Kidney tubule cell (primary cell): ENCODE results near the gene OR2T27.
"Not testable (repeated sequence)": the region's sequence is repeated elsewhere in the genome, so short reads cannot be mapped to it uniquely, and the experiment has no call there.

Experiments used
- DNase-seq: peaks from one replicate; pipeline ENCODE4 v3.0.0-alpha.2; 2018; ENCODE audit warnings: low spot score

OR2T27 gene, protein sequence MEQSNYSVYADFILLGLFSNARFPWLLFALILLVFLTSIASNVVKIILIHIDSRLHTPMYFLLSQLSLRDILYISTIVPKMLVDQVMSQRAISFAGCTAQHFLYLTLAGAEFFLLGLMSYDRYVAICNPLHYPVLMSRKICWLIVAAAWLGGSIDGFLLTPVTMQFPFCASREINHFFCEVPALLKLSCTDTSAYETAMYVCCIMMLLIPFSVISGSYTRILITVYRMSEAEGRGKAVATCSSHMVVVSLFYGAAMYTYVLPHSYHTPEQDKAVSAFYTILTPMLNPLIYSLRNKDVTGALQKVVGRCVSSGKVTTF

DNA sequence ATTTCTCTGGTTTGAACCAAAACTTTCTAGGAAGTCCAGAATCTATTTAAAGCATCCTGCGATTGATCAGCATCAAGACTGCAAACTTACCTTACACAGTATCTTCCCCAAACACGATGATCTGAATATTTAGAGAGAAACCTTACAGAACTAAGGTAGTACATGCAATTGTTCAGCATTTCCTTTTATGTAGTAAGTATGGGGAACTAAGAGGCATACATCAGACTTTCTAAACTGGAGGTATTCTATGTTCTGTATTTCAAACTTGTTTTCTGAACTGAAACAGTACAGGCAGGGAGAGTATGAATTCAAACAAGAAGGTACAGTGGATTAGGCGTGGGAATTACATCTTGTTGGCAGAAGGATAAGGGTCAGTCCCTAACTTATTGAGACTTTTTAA, at the start of gene OR2T27:
TSS of gene OR2T27 (minus strand) at position 175 of the 400 bp plus-strand sequence. CDS start 4,644 bp downstream, outside the sequence.
- DNase-seq = not testable (repeated sequence)

DNA sequence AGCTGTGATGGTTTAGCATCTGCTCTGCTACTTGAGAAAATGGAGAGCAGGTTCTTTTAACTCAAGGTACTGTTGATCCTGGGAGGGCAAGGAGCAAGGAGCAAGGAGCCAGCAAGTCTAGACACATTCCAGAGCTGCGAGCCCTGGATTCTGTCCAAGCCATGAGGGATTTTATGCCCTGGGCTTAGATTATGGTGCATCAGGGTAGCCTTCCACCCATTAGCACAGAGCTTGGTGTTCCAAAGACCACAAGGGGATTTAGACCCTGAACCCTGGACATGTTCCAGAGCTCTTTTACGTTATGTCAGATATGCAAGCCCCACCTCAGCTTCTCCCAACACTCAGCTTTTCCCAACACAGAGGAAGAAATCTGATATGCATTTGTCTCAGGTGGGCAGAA, 49.3 kb upstream of the OR2T27 start:
- DNase-seq = no peak

DNA sequence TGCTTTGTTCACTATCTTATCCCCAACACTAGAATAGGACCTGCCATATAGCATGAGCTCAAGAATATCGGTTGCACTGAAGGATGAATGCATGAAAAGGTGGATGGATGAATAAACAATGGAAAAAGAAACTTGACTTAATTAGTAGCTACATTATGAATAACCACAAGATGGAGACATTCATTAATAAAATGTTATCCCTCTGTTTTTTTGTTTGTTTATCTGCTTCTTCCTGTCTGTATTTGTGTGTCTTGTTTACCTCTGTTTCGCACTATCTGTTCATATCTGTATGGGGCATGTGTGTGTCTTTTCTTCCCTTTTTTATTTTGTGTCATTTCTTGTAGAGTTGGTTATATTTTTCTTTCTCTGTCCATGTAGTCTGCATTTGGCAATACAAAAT, 48.3 kb upstream of the OR2T27 start:
- DNase-seq = no peak

DNA sequence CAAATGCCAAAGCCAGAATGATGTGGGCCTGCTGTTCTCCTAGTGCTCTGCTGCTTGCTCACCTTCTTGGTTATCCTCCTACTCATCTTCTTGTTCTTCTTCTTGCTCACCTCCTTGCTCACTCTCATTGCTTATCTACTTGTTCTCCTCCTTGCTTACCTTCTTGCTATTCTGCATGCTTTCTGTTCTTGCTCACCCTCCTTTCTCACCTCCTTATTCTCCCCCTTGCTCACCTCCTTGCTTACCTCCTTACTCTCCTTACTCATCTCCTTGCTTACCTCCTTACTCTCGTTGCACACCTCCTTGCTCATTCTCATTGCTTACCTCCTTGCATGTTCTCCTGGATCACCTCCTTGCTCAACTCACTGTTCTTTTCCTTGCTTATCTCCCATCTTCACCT, 47.4 kb upstream of the OR2T27 start, which contains the start of gene OR14I1:
TSS of gene OR14I1 (minus strand) at position 53 of the 400 bp plus-strand sequence.
- DNase-seq = no peak

DNA sequence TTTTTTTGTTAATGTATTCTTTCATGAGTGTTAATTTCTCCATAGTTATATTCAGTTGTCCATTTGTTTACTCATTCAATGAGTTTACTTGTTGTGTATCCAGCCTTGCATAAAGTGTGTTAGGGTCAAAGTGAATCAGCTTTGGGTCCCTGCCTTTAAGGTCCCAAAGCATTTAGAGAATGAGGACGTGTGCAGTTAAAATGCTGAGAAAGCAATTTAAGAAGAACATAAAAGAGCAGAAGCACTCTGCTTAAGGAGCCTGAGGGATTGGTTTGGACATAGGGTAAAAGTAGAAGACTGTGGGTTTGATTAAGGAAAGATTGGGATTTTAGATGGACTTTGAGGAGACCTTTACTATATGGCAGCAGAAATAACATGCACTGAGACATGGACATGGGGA, 43.8 kb upstream of the OR2T27 start:
- no peak for DNase-seq

DNA sequence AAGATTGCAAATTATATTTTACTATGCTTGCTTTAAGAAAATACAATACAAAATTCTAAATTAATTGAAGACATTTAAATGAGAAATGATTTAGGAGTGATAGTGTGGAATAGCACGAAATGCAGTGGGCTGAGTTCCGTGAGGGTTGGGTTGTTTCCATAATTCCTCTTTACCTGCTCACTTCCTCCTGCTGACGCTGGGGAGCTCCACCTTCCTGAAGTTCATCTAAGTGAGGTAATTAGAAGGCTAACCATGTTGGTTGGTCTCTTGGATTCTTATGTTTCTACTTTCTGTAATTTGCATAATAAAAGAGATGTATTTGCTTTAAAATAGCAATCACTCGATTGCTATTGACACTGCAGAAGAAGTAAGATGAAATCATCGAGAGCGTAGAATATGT, 42.6 kb upstream of the OR2T27 start:
- DNase-seq = no peak

DNA sequence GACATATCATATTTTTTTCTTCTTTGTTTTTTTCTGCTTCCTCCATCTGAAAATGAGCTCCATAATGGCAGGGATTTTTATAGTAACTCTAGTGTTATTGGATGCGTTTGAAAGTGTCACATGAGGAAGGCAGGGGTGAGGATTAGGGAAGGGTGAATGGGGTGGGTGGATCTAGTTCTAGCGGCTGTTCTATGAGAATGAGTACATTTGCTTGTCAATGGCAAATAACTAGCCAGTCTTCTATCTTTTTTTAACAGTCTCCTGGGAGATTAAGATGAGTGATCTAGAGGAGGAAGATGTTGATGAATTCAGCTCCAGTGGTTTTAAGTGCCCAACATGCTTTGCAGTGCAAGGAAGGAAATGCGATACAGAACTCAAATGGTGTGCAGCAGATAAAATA, 41.4 kb upstream of the OR2T27 start:
- DNase-seq = no peak

DNA sequence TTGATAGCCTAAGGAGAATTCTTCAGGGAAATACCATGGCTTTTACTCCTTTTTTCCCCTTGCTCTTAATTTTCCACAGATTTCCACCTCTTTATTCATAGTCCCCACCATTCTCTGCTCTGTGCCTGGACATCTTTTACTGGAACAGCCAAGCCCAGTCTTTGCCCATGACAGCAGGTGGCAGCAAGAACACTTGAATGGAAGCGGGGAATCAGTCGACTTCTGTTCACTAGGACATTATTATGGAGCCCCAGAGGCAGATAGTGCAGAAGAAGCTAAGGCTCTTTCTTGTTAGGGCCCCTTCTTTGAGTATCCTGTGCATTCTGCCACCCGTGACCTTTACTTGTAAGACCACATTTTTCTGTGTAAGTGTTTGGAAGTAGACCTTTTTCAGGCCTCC, 40.9 kb upstream of the OR2T27 start:
- DNase-seq = peak; percentile 19

DNA sequence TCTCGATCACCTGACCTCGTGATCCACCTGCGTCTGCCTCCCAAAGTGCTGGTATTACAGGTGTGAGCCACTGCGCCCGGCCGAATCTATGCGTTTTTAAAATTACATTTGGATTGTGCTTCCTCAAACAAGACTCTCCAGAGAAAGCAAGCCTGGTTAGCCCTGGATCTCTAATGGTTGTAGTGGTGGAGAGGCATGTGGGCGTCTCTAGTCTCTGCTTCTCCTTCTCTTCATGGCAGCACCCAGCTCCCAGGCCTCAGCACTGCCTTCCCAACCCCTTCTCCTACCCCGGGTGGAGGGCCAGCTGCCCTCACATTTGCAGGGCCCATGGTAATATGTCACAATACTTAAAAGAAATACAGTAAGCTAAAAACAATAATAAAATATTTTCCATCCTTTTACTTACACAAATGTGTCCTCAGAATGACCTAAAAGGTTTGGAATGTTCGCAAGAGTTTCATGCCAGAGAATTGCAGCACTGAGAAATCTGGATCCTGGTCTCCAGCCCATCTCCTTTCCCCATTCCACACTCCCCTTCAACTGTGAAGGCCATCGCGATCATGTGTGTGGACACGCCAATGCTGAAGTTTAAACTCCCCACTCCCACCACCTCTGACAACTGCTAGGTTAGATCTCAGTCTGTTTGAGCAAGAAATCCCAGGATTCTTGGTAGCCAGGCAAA, 40.3 kb upstream of the OR2T27 start:
- DNase-seq = peak; percentile 72

DNA sequence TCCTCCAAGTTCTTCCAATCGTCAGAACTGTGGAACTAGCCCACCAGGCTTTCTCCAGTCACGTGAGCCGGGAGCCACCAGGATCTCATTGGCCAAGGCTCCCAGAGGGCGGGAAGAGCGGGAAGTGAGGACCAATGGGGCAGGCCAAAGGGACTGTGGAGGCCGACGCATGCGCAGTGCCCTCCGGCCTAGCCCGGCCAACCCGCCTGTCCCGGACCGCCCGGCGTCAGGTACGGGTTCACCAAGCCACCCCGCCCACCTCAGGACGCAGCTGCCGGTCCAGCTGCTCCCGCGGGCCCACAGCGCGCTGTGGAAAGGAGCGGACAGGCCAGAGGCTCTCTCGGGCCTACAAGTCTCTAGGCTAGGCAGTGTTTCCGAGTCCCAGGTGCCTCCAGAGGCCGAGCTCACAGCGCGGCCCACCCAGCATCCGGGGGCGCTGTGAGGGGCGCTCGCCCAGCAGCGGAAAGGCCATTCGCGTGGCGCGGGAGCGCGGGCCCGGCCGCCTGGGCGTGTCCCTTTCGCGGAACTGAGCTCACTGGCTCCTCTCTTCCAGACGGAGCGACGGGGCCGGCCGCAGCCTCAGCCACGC, 36.3 kb upstream of the OR2T27 start:
- DNase-seq = no peak

DNA sequence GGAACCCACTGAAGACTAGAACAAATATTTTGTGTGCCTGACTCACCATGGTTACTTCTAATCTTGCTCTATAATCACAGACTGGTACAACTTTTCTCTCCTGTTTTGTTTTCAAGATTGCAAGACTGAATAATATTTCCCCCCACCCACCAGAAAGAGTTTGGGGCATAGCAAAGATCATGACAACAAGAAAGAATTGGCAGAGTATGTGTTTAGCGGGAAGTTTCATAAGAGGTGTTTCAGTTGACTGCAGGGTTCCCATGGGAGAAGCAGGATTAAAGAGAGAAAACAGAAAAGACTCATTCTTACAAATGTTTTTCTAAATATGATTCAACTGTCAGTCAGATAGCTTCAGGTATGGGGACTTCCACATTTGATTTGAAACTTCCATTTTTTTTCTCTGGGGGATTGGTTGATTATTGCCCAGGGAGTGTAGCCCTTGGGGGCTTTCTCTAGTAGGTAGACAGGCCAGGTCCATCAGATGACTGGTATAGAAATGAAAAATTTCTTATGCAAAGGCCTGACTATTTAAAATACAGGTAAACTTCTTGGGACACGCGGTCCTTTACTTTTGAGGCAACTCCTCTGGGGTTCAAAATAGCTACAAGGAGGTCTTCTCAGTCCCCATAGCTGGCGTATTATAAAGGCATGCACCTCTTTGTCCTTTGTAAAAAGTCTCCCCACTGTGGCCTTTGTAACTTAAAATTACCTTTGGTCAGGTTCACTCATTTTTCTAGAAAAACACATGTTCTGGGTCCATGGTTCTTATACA, 33.4 kb upstream of the OR2T27 start:
- no peak for DNase-seq

DNA sequence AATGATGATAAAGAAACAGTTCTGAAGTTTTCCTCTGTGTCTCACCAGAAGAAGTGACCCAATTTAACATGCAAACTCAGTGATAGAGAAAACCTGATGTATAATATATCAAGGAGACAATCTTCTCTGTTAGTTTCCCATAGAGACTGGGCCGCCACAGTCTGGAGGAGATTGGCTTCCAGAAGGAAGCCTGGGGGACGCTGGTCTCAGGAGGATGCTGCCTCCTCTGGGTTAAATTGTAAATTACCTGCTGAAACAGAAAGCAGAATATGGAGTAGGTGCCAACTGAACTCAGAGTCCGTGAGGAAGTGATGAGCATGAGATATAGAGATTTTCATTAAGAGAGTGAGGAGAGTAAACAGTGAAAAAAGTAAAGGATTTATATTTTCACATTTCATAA, 31.5 kb upstream of the OR2T27 start:
- DNase-seq = peak; percentile 34

DNA sequence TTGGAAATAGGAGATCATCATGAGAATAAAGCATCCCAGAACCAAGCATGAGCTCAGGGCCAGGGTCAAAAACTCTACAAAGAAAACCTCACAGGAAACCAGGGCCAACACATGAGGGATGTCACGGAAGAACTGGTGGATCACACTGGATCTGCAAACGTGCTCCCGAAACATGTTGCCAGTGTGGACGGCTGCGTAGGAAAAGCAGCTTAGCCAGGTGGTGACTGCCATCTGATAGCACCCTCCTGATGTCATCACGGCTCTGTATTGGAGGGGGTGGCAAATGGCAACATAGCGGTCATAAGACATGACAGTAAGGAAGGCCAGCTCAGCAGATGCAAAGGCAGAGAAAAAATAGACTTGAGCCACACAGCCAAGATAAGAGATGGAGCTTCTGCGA, 26.3 kb upstream of the OR2T27 start:
- no peak for DNase-seq

DNA sequence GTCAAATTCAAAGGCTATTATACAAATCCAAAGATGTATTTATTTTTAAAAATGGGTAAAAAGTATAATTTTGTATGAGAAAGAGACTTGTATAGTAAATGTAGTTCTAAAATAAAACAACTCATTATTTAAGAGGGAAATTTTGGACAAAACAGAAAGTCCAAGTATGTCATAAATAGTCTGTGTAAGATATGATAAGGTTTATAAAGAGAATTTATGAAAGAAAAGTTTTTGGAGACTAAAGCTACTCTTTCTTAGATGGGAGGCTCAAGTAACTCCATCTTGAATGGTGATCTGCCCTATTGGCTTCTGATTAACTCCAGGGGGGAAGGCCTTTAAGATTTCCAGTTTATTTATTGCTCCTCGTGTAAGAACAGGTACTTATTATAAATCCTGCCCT, 14.7 kb upstream of the OR2T27 start:
- DNase-seq = peak; percentile 5

DNA sequence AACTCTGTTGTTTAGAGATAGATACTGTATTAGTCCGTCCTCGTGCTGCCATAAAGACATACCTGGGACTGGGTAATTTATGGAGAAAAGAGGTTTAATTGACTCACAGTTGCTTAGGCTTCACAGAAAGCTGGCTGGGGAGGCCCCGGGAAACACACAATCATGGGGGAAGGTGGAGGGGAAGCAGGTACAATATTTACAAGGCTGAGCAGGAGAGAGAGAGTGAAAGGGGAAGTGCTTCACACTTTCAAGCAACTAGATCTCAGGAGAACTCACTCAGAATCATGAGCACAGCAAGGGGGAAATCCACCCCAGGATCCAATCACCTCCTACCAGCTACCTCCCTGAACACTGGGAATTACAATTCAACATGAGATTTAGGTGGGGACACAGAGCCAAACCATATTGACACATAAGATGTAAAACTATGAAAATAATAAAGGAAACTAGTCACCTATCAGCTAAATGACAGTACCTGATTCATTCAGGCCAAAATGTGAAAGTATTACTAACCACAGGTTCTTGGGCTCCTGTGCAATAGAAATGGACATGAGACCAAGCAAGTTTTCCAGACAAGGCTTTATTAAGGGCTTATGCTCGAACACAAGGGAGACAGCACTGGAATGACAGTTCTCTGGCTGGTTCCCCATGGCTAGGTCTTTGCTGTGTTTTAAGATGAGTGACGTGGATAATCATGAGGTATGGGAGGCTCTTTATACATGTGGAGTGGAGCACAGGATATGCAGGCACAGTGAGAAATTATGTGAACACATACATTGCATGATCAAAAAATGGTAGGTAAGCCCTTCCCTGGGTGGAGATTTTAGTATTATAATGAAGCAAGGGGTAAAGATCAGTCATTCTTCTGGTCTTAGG, 8.4 kb upstream of the OR2T27 start:
- DNase-seq = not testable (repeated sequence)

DNA sequence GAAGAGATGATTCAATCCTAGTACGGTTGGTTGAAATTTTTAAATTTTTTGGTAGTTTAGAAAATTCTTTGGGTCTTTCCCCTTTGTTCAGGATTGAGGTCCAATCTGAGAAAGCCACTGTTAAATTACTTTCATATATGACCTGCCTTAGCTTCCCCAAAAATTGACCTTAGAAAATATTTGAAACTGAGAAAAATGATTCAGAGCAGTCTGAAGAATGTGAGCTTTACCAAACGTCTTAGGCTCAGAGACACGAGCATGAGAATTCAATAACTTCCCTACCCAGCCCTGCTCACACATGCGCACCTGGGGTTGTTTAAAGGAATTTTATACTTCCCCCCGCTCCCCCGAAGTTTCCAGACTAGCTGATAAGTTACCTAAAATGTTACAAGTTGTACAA, 1.5 kb upstream of the OR2T27 start:
- DNase-seq = not testable (repeated sequence)

DNA sequence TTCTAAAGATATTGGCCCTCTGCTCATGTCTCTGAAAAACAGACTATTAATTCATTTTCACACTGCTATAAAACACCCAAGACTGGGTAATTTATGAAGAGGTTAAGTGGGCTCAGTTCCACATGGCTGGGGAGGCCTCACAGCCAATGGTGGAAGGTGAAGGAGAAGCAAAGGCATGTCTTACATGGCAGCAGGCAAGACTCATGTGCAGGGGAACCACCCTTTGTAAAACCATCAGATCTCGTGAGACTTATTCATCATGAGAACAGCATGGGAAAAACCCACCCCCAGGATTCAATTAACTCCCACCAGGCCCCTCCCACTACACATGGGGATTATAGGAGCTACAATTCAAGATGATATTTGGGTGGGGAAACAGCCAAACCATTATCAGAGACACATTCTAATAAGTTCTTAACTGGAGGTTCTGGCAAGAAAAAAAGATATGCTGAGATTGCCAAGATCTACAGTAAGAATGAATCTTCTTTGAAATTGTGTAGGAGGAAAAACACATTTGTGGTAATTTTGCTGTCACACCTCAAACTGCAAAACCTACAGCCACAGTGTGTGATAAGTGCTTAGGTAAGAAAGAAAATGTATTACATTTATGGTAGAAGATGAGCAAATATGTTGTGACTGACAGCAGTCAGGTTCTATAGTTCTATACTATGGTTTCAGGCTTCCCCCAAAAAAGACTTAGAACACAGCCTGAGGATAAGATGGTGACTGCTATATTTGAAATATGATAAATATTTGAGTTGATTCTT, 6.4 kb downstream of the OR2T27 start:
- DNase-seq = not testable (repeated sequence)

DNA sequence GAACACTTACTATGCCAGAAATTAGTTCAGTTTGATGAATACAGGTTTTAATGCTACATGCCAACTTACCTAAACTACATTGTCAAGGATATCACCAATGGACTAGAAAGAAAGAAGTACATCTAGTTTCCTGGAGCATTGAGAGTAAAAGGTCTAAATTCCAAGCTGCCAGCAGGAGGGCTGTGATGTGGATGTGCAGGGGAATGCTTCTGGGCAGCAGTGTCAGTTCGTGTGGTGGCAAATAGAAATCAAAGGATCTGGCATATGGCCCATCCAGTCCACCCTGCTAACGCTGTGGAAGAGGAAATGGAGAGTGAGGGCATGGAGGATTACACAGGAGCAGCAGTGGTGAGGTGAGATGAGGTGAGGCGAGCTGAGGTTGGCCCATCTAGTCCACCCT, 10.2 kb downstream of the OR2T27 start, which contains the start of gene OR2T35:
TSS of gene OR2T35 (minus strand) at position 101 of the 400 bp plus-strand sequence. CDS start 6,020 bp downstream, outside the sequence.
- DNase-seq = not testable (repeated sequence)

DNA sequence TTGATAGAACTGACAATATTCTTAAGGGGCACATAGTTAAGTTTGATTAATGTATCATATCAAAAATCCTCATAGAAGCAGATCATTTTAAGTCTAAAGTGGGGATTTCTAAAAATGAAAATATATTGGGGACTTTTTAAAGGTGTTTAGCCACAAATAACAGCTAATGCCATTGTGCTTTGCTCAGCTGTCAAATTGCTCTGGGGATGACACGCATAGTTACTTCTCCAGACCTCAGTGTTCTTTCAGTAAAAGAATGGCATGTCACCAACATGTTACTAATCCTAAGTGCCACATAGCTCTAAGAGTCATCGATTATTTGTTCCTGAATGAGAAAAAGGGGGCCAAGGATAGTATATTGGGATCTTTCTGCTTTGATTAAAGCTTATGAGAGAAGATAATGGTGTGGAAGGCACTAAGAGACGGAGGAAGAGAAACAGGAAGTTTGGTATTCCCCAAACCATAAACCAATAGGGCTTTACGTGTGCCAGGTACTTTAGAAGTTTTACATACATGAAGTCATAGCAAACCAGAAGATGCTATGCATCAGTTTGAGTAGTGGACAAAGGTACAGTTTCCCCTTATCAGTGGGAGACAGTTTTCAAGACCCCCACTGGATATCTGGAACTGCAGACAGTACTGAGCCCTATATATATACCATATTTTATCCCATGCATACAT, 12.2 kb downstream of the OR2T27 start:
- DNase-seq = not testable (repeated sequence)

DNA sequence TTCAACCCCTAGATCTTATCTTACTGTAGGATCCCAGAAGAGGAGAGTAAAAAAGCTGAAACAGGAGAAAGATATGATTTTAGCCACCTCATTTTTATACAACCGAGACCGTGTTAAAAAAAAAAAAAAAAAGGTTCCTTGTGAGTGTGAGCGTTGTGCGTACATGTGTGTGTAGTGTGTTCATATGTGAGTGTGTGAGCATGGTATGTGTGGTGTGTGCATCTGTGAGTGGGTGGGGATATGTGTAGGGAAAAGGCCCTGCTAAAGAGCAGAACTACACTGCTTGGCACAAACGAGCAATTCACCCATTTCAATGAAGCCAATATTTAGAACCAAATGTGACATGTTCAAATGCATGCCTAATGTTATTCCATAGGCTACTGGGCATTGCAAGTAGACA, 13.7 kb downstream of the OR2T27 start:
- DNase-seq = not testable (repeated sequence)
